Central memory CD8-positive, alpha-beta T cell (primary cell): ENCODE results near the gene RAB40A.

Source experiments
- ATAC-seq: fragments of 150-1000 bp; cut with Tn5 transposase; replicated peaks from 2 replicates; pipeline ENCODE4 v1.10.0; 2022; ENCODE audit warnings: mild to moderate bottlenecking, moderate FRiP score, moderate number of reproducible peaks; ENCODE audit not compliant: poor library complexity, severe bottlenecking; ENCODE audit errors: extremely low read depth
- DNase-seq, 2 donors: peaks; one replicate each; pipeline ENCODE4 v3.0.0; 2021; ENCODE audit warnings: low spot score in 2 of 2
- H3K27ac Mint-ChIP-seq: one replicate; pipeline ENCODE4 v1.8.0; 2022; ENCODE audit warnings: low read depth, mild to moderate bottlenecking, moderate library complexity, mixed read lengths
- H3K27me3 Mint-ChIP-seq: one replicate; pipeline ENCODE4 v1.8.0; 2022; ENCODE audit warnings: mixed read lengths
- H3K36me3 Mint-ChIP-seq: one replicate; pipeline ENCODE4 v1.8.0; 2022; ENCODE audit warnings: mild to moderate bottlenecking, moderate library complexity, mixed read lengths; ENCODE audit not compliant: insufficient read depth
- H3K4me1 Mint-ChIP-seq: one replicate; pipeline ENCODE4 v1.8.0; 2022; ENCODE audit warnings: mixed read lengths
- H3K4me3 Mint-ChIP-seq: one replicate; pipeline ENCODE4 v1.8.0; 2022; ENCODE audit warnings: mild to moderate bottlenecking, moderate library complexity, mixed read lengths
- H3K9me3 Mint-ChIP-seq: one replicate; pipeline ENCODE4 v1.8.0; 2022; ENCODE audit warnings: mixed read lengths

Gene RAB40A, protein sequence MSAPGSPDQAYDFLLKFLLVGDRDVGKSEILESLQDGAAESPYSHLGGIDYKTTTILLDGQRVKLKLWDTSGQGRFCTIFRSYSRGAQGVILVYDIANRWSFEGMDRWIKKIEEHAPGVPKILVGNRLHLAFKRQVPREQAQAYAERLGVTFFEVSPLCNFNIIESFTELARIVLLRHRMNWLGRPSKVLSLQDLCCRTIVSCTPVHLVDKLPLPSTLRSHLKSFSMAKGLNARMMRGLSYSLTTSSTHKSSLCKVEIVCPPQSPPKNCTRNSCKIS

DNA sequence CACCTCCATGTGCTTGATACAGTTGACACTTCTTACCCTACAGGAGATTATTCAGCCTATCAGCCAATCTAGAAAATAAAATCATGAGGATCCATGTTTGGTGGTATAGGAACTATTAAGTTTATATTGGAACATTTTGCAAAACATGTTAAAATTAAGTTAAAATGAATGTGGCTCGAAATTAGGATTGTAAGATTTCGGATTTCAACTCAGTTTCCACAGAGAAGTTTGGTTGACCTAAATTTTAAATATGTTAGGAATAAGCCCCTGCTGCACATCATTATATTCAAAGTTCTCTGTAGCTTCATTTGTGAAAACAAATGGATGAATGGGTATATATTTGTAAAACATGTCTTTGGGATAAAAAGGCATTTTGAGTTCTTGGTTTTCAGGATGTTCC, at the start of gene RAB40A:
RAB40A (minus strand) TSS at position 101 of the 400 bp plus-strand sequence. CDS start 18,733 bp downstream, outside the sequence.
- Mint-ChIP-seq H3K4me1 (no peaks in the 10 kb centered on the region), H3K9me3 (no peaks in the 10 kb centered on the region), H3K36me3 (peaks cover 2% of the 10 kb centered on the region), H3K4me3 (no peak within 1 kb of the TSS), H3K27ac (no peak within 1 kb of the TSS), H3K27me3 (no peaks in the 10 kb centered on the region)
- ATAC-seq (no peak), DNase-seq (no peak)

DNA sequence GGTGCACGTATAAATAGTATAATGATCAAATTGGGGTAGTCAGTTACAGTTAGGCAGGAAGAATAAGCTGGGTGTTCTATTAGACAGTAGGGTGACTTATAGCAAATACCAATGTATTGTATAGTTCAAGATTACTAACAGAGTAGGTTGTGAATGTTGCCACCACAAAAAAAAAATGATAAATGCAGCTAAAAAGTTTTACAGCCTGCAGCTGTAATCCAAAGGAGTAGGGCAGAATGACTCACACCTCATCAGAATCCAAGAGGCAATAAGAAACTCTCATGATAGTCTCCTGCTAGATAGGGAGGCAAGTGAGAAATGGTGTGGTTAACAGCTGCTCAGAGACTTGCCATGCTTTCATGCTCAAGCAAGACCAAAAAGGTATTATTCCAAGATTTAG, 46.5 kb upstream of the RAB40A start:
- Mint-ChIP-seq H3K4me1 (no peaks in the 10 kb centered on the region), H3K27ac (no peak overlapping the region), H3K4me3 (no peak overlapping the region), H3K36me3 (no peaks in the 10 kb centered on the region), H3K9me3 (no peaks in the 10 kb centered on the region), H3K27me3 (no peaks in the 10 kb centered on the region)
- ATAC-seq (no peak), DNase-seq (no peak)

DNA sequence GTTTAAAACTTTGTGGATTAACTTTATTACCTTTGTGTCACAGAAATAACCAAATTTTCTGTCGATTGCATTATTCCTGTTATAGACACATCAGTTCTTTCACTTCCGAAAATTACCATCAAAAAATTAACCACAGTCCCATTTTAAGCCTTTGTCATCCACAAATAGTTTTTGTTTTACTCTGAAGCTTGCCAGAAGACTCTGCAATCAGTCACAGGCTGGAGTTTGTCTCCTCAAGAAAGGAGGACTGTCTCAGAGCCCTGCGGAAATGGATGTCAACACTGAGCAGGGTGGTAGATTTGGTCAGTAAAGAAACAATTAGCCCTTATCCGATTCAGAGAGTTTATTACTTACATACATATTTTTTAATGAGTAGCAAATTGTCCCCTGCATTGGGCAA, 45.9 kb upstream of the RAB40A start:
- Mint-ChIP-seq H3K36me3 (no peaks in the 10 kb centered on the region), H3K9me3 (no peaks in the 10 kb centered on the region), H3K27ac (no peak overlapping the region), H3K4me1 (no peaks in the 10 kb centered on the region), H3K4me3 (no peak overlapping the region), H3K27me3 (no peaks in the 10 kb centered on the region)
- no peak for DNase-seq
- ATAC-seq = no peak

DNA sequence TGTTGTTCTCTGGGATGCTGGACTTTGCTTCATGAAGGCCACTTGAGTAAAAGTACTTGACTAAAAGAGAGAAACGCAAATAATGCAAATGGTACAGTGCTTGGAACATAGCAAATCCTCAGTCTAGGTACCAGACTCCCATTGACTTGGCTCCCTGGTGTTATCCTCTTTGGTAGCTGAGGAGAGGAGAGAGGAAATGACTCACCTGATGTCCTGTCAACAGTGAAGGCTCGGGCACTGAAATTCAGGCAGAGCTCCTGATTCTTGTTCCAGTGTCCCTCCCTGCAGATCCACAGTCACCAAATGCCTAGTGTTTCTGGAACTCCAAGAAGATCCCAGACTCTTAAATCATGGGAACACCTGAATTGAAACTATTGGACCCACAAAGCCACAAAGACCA, 43.5 kb upstream of the RAB40A start:
- ATAC-seq (no peak), DNase-seq (no peak)
- Mint-ChIP-seq H3K36me3 (no peaks in the 10 kb centered on the region), H3K27me3 (no peaks in the 10 kb centered on the region), H3K27ac (no peak overlapping the region), H3K4me1 (no peaks in the 10 kb centered on the region), H3K9me3 (no peaks in the 10 kb centered on the region), H3K4me3 (no peak overlapping the region)

DNA sequence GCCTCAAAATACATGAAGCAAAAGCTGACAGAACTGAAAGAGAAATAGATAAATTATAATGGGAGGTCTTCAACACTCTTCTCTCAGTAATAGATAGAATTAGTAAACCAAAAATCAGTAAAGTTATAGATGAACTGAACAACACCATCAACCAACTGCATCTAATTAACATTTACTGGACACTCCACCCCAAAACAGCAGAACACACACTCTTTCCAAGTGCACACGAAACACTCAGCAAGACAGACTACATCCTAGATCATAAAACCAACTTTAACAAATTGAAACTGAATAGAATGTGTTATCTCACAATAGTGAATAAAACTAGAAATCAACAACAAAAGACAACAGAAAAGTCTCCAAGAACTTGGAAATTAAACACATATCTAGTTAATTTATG, 41.0 kb upstream of the RAB40A start:
- ATAC-seq (no peak), DNase-seq (no peak)
- H3K27ac Mint-ChIP-seq = no peak overlapping the region

DNA sequence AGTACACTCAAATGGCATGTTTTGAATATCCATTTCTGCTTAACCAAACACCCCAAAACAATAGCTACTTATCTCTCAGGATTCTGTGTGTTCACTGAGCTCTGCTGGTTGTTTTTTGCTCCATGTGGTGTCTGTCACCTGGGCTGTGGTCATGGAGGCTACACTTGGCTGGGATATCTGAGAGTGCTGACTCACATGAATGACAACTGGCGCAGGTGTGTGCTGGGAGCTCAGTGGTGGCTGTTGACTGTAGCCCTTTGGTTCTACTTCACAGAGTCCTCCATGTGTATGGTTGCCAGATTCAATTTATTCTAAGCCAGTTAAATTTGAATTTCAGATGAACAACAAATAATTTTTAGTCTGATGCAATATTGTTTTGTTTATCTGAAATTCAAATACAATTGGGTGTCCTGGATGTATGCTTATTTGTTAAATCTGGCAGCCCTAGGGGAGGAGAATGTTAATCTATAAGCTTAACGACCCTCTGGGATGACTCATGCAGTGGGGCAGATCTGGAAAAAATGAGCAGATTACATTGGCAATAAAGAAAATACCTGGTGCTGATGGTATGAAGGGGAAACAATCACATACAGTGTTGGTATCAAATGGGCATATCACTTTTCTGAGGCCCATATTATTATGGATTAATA, 37.8 kb upstream of the RAB40A start:
- Mint-ChIP-seq H3K27me3 (no peaks in the 10 kb centered on the region), H3K4me1 (peaks cover 6% of the 10 kb centered on the region), H3K36me3 (peaks cover 6% of the 10 kb centered on the region), H3K4me3 (no peak overlapping the region), H3K27ac (no peak overlapping the region), H3K9me3 (no peaks in the 10 kb centered on the region)
- no peak for DNase-seq
- ATAC-seq = no peak

More for the DNA sequence above, 41.0 kb upstream of the RAB40A start:
- no peaks in the 10 kb centered on the region for H3K36me3 Mint-ChIP-seq
- no peak overlapping the region for H3K4me3 Mint-ChIP-seq
- H3K4me1 Mint-ChIP-seq = no peaks in the 10 kb centered on the region
- H3K9me3 Mint-ChIP-seq = no peaks in the 10 kb centered on the region
- H3K27me3 Mint-ChIP-seq = no peaks in the 10 kb centered on the region

DNA sequence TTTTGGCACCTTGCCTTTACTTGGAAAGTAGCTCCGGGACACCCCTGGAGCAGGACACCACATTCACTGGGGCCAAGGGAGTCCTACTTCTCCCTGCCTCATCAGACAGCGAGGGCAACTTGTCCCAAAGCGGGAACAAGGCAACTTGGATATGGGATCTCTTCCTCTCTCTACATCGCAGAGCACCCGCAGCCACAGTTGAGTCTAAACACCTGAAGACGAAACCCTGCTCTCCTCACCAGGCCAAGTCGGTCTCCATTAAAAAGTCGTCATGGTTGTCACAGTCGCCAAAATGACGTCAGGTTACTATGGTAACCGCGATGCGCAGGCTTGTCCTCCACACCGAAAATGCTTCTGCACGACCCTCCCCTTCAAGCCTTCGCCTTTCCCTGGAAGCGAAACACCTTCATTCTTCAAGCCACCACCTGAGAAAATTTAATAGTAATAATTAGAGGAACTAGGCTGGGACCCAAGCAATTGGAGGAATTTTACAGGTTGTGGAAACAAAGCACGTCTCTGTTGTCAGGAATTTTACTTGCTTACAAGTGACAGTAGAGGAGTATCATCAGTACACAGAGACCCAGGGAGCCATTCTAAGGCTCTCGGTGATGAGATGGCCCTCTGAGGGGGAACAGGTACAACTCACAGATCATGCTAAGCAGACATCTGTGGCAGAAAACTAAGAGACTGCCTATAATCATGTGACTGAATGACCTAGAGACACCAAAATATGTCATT, 35.6 kb upstream of the RAB40A start:
- Mint-ChIP-seq H3K27me3 (no peaks in the 10 kb centered on the region), H3K4me3 (peak overlapping the region; percentile 84), H3K36me3 (peaks cover 6% of the 10 kb centered on the region), H3K9me3 (no peaks in the 10 kb centered on the region), H3K4me1 (peaks cover 6% of the 10 kb centered on the region), H3K27ac (peak overlapping the region; percentile 90)
- DNase-seq = peak; percentile 21 to 43
- peak; percentile 76 for ATAC-seq

DNA sequence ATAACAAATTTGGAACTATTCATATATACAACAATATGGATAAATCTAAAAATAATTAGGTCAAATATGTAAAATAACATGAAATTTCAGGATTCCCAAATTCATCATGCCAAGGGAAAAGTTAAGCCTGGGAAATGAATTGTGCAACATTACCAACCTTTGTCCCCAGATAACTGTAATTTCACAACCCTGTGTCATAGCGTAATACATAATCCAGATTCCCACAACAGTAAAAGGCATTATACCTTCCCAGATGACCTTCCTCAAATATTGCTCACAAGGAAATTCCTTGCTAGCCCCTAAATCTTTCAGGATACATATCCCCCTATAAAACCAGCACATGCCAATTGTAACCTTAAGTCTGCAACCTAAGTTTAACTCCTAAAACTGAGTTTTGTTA, 32.9 kb upstream of the RAB40A start:
- peaks cover 6% of the 10 kb centered on the region for H3K4me1 Mint-ChIP-seq

DNA sequence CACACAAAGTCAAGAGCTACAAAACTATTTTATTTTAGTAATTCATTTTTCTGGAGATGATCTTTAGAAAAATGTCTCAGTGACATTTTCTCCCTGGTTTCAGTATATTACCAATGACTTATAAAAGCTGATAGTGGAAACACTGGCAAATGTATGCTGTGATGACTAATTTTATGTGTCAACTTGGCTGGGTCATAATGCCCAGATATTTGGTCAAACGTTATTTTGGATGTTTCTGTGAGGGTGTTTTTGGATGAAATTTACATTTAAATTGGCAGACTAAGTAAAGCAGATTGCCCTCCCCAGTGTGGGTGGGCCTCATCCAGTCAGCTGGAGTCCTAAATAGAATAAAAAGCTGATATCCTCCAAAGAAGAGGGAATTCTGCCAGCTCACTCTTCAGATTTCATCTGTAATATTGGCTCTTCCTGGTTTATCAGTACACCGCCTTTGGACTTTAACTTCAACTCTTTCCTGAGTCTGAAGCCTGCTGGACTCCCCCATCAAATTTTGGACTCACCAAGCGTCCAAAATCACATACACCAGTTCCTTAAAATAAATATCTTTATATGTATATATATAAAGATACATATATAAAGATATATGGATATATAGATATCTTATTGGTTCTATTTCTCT, 31.2 kb upstream of the RAB40A start:
- ATAC-seq = no peak
- Mint-ChIP-seq H3K27ac (no peak overlapping the region), H3K9me3 (no peaks in the 10 kb centered on the region), H3K4me3 (no peak overlapping the region), H3K4me1 (peaks cover 6% of the 10 kb centered on the region), H3K36me3 (peaks cover 6% of the 10 kb centered on the region), H3K27me3 (no peaks in the 10 kb centered on the region)
- DNase-seq = no peak

More for the DNA sequence above, 32.9 kb upstream of the RAB40A start:
- ATAC-seq (no peak), DNase-seq (no peak)
- H3K27me3 Mint-ChIP-seq = no peaks in the 10 kb centered on the region
- H3K4me3 Mint-ChIP-seq = no peak overlapping the region
- no peaks in the 10 kb centered on the region for H3K9me3 Mint-ChIP-seq
- peaks cover 6% of the 10 kb centered on the region for H3K36me3 Mint-ChIP-seq
- H3K27ac Mint-ChIP-seq = no peak overlapping the region

DNA sequence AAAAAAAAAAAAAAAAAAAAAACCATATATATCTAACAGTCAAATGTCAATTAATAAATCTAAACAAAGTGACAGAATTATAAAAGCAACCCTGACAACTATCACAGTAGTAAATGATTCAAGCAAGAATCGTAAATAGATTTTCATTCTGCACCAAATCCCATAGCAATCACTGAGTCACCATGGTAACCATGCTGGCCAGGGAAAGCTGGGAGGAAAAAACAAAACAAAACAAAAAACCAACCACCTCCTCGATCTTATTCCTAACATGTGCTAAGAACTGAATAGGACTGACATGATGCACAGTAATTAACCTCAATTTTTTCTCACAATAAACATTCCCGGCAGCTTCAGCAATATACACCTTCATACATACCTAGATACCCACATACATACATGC, 30.6 kb upstream of the RAB40A start:
- Mint-ChIP-seq H3K27ac (no peak overlapping the region), H3K36me3 (peaks cover 3% of the 10 kb centered on the region), H3K4me3 (no peak overlapping the region), H3K27me3 (no peaks in the 10 kb centered on the region), H3K9me3 (no peaks in the 10 kb centered on the region), H3K4me1 (peaks cover 5% of the 10 kb centered on the region)
- DNase-seq = no peak
- ATAC-seq = no peak

DNA sequence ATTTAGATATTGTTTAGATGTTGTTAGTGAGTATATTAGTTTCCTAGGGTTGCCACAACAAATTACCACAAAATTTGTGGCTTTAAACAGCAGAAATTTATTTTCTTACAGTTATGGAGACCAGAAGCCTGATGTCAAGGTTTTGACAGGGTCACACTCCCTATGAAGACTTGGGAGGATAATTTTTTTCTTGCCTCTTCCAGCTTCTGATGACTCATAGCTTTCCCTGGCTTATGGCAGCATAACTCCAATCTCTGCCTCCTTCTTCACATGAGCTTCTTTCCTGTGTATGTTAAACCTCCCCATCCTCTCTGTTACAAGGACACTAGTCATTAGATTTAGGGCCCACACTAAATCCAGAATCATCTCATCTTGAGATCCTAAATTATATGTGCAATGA, 20.9 kb upstream of the RAB40A start:
- Mint-ChIP-seq H3K36me3 (peaks cover 2% of the 10 kb centered on the region), H3K4me3 (no peak overlapping the region), H3K27ac (no peak overlapping the region), H3K4me1 (no peaks in the 10 kb centered on the region), H3K9me3 (no peaks in the 10 kb centered on the region), H3K27me3 (peaks cover 8% of the 10 kb centered on the region)
- ATAC-seq (no peak), DNase-seq (no peak)

DNA sequence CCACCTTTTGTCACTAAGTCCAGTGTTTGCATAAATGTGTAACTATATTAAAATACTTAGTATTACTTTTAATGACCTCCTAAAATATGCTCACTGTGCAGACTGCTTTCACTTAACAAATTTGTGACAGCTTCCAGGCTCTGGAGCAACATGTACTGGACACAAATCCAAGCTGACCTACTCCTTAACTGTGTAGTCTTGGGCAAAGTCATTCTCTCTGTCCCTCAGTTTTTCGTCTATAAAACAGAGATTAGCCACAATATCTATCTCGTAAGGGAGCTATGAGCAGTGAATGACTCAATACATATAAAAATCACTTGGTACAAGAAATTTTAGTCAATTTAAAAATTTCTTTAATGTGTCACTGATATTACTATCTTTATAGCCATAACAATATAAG, 20.4 kb upstream of the RAB40A start:
- ATAC-seq (no peak), DNase-seq (no peak)
- Mint-ChIP-seq H3K27me3 (peaks cover 8% of the 10 kb centered on the region), H3K4me3 (no peak overlapping the region), H3K36me3 (peaks cover 2% of the 10 kb centered on the region), H3K27ac (no peak overlapping the region), H3K4me1 (no peaks in the 10 kb centered on the region), H3K9me3 (no peaks in the 10 kb centered on the region)
